HG02943 (cell line): Measurements from ENCODE around the gene TNC.

ENCODE experiments used
- ATAC-seq: cut with Tn5 transposase; IDR thresholded peaks from one replicate; pipeline ENCODE4 v1.9.1; 2021; ENCODE audit warnings: mild to moderate bottlenecking, low read depth, moderate library complexity; ENCODE audit not compliant: unreplicated experiment

Gene TNC

GRCh38 chr9:115104908-115105307, 13.0 kb downstream of the TNC start:
- no peak for ATAC-seq

DNA sequence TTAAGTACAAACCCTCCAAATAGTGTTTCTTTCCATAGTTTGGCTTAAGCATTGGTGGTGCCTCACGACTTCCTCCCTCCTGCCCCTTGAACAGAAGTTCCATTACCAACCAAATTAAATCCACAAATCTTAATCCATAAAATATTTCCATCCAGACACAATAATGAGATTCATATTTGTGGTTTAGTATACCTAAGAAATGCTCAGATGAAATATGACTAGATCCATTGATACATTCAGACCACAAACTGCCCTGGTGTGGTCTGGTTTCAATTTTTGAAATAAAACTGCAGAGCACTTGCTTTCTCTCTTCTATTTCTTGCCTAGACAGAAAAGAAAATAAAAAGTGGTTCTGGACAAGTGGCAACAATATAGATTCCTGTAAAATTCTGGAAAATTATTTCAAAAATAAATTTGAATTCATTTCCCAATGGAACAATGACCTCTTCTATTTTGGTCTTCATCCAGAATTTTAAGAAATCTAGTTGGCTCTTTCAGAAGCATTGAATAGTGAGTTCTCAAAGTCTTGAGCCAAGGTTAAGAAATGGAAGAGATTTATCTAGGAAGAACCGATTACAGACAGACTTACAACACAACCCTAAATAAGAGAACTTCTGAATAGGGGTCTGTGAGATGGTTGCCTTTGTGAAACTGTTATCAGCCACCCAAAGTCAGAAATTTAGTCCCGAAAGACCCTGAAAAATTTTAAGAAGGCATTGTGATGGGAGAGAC, 14.0 kb downstream of the TNC start:
- ATAC-seq = no peak

- ATAC-seq = no peak
Measured at GRCh38 chr9:115099901-115100300, 18.1 kb downstream of the TNC start.

DNA sequence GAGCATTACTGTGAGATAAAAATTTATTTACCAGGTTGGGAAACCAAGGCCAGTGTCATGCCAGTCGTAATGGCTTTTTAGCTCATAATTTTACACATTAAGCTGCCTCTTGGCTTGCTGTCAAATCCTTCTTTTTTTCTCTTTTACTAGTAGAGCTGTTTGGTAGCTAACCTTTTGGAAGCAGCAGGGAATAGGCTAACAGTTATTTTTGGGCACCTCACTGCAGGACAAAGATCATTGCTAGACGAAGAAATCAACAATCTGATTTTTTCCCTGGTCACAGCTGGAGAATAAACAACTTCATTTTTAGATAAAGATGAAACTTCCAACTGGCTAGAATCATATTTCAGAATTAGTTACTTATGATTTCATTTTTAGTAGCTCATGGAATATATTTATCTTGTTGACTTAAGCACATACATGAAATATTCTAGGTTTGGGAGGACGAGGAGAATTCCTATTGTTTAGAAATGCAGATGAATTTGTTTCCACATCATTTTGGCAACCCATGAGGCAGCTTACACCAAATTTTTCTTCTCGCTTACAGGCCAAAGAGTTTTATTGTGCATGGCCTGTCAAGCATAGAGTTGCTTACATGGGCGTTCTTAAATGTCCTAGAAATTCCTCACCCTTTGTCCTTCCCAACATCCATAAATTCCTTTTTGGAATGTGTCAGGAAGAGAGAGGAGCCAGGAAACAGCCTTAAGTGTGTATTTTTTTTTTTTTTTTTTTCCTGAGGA, 19.6 kb downstream of the TNC start:
- ATAC-seq = no peak

DNA sequence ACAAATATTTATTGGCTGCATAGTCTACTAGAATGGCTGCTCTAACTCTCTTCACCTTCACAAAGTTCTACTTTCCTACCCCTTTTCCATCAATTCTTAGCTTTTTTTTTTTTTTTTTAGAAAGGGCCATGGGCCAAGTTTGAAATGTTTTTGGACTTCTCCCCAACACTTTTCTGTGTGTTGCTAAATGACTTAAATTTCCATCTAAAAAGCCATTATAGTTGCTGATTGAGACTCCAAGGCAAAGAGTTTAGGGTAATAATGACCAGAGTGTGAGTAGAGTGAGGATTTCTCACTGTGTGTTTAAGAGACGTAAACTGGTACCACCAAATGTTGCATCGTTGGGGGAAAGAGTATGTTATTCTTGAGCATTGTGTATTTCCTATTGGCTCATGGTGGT, 24.4 kb downstream of the TNC start:
- ATAC-seq = no peak

DNA sequence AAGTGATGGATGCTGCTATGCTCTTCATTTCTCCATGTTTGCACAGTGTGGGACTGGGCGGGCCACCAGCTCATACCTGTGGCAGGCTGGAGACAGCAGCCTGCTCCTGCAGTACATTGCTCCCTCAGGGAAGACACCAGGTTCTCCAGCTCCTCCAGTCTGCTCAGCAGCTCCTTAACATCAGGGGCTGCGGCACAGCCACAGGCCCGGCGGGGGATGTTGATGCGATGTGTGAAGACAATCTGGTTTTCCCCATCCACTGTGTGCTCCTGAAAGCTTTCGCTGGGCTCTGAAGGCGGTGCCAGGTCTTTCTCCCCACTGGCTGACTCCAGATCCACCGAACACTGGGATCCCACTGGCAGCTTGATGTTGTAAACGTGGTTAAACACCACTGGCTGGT, 27.5 kb downstream of the TNC start:
- no peak for ATAC-seq

GRCh38 chr9:115088860-115089259, 29.1 kb downstream of the TNC start:
- ATAC-seq = no peak

GRCh38 chr9:115086886-115087285, 31.1 kb downstream of the TNC start:
- no peak for ATAC-seq

DNA sequence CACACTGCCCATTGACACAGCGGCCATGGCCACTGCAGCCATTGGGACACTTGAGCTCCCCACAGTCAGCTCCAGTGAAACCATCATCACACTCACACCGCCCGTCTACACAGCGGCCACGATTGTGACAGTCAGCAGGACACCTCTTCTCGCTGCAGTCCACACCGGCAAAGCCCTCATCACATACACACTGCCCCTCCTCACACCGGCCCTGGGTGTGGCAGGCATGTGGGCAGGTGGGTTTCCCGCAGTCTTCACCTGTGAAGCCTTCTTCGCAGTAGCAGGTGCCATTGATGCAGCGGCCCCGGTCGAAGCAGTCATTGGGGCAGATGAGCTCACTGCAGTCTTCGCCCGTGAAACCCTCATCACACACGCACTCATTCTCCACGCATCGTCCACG, 31.5 kb downstream of the TNC start:
- no peak for ATAC-seq

DNA sequence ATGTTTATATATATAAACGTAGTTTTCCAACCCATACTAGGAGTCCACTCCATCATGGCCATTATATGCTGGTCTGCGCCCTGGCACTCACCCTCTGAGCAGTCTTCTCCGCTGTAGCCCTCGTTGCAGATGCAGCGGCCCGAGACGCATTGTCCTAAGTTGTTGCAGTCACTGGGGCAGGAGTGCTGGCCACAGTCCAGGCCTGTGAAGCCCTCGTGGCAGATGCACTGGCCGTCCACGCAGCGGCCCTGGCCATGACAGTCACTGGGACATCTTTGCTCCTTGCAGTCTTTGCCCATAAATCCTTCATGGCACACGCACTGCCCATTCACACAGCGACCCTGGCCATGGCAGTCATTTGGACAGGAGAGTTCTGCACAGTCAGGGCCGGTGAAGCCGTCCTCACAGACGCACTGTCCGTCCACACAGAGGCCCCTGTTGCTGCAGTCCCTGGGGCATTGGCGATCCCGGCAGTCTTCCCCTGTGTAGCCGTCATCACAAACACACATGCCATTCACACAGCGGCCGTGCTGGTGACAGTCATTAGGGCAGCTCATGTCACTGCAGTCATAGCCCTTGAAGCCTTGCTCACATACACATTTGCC, 32.1 kb downstream of the TNC start:
- ATAC-seq = no peak

- no peak for ATAC-seq
Measured at GRCh38 chr9:115084709-115085108, 33.2 kb downstream of the TNC start.

DNA sequence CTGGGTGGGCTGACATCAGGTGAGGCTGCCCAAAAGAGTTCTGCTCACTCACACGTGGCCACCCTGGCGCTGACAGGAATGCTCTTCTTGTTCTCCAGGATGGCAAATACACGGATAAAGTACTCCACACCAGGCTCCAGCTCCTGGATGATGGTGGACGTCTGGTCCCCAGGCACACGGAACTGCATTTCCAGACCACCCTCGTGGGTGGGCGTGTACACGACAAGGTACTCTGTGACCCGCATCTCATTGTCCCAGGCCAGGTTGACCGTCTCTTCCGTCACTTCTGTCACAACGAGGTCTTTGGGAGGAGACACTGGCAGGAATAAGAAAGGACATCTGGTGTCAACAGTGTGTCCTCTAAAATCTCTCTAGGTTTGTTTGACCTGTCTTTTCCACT, 33.8 kb downstream of the TNC start:
- no peak for ATAC-seq

DNA sequence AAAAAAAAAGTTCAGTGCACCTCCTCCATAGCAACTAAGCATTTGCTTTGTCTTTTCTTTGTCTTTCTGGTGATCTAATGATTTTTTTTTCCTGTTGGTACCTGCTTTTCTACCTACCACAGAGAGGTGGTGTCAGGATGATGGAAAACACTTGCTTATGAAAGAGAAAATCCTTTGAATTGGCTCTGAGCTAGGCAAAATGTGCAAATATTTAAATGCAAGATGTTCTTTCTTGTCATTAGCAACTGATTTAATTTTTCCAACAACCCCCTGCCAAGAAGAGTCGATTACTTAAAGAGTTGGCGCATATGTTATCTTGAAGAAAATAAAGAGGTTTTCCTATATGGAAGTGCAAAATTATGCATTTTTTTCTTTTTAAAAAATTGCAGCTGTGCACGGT, 37.7 kb downstream of the TNC start:
- ATAC-seq = no peak

- ATAC-seq = no peak
Measured at GRCh38 chr9:115079156-115079555, 38.8 kb downstream of the TNC start.

DNA sequence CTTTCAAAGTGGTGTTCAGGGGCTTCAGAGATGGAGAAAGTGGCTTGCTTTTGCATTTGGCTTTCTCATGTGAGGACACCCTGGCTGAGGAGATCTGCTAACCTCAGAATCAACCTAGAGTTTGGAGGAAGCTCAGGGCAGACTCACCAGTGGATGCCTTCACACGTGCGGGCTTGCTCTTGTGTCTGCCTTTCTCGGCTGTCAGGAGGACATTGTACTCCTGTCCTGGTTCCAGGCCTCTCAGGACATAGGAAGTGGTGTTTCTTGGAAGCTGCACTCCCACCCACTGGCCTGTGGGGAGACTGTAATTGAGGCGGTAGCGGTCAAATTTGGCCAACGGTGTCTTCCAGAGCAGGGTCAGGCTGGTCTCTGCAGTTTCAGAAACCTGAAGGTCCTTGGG, 44.5 kb downstream of the TNC start:
- ATAC-seq = no peak

GRCh38 chr9:115071176-115071575, 46.8 kb downstream of the TNC start:
- ATAC-seq = no peak

DNA sequence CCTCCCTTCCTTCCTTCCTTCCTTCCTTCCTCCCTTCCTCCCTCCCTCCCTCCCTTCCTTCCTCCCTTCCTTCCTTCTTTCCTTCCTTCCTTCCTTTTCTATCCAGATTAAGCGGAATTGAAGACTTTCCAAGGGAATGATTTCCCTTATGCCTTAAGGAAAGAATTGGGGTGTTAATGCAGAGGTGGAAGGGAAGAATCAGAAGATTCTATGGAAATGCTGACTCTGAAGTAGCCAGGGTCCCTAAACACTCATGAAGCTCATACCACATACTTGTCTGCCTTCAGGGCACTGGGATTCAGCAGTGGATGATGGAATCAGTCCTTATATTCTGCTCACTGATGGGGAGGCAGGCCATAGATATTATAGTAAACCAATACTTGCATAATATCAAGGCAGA, 48.2 kb downstream of the TNC start:
- no peak for ATAC-seq

DNA sequence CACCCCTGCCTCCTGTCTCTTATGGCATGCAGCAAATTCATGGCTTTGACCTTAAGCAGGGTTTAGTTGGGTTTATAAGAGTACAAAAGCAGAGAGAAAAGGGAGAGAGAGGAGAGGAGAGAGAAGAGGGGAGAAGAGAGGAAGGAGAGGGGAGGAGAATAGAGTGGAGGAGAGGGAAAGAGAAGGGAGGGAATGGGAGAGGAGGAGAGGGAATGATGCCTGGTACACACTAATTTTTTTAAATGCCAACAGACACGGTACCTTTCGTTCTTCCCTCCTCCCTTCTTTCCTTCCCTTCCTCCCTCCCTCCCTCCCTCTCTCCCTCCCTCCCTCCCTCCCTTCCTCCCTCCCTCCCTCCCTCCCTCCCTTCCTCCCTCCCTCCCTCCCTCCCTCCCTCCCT, 48.7 kb downstream of the TNC start:
- no peak for ATAC-seq

GRCh38 chr9:115068031-115068430, 49.9 kb downstream of the TNC start:
- no peak for ATAC-seq

- no peak for ATAC-seq
Measured at GRCh38 chr9:115063058-115063845, 54.7 kb downstream of the TNC start.

DNA sequence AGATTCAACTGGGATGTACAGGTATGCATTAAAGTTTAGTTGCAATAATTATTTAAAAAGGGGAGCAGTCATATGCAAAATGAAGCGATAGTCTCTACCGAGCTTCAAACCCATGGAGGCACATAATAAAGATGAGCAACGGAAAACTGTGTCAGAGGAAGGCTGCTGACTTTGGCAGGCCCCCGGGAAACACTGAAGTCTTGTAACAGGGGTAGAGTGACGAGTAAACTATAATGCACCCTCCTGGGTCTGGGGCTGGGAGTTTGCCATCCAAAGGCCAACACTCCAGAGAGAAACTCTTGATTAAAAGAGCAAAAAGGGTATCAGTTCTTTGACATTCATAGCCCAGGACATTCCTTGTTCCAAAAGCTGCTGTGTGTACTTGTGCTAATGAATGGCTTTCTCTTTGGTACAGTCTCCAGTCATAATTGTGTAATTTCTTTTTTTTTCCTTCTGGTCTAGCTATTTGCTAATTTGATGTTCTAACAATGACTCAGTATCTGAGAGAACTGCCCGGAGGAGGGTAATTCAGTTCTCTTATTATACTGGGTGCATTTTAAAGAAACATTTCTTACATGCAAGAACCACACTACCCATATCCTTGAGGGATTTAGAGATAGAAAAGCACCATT, 59.2 kb downstream of the TNC start:
- ATAC-seq = no peak
